Thyroid gland (tissue), 4 donors: ENCODE data around the gene SAMD4A.

Source experiments
- POLR2A ChIP-seq, 2 donors: fragments of 450-650 bp; IDR thresholded peaks; one replicate each; pipeline ENCODE4 v1.6.1; 2017; ENCODE audit warnings: antibody characterized with exemption in 2 of 2, mild to moderate bottlenecking in 2 of 2, moderate library complexity in 1 of 2
- TF ChIP-seq, protein P1 (sequence below), 6 experiments: fragments of 200-600 bp in 3 of 6; fragments of 450-650 bp in 3 of 6; sonication (generic) in 3 of 6; IDR thresholded peaks; one replicate each; pipeline ENCODE4 v1.5.1; 2016 to 2019; ENCODE audit warnings: antibody characterized with exemption in 6 of 6, mild to moderate bottlenecking in 2 of 6, inconsistent platforms in 1 of 6, moderate library complexity in 1 of 6

DNA sequence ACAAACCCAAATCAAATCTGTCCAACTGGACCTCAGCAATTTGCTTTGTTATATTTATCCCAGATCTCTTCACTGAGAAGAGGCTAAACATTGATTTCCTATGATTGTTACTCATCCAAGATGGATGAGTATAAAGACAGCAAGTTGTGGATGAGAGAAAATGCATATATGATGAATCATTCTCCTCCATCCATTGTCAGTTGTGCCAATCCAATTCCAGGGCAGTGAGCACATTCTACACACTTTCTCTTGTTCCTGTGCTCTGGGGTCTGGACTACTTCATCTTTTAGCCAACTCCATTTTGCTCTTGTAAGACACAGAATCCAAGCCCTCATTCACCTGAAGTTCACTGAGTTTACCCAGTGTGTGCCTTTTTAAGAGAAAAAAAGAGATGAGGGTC is 230.0 kb downstream of the SAMD4A start:
- TF ChIP-seq, protein P1, sequence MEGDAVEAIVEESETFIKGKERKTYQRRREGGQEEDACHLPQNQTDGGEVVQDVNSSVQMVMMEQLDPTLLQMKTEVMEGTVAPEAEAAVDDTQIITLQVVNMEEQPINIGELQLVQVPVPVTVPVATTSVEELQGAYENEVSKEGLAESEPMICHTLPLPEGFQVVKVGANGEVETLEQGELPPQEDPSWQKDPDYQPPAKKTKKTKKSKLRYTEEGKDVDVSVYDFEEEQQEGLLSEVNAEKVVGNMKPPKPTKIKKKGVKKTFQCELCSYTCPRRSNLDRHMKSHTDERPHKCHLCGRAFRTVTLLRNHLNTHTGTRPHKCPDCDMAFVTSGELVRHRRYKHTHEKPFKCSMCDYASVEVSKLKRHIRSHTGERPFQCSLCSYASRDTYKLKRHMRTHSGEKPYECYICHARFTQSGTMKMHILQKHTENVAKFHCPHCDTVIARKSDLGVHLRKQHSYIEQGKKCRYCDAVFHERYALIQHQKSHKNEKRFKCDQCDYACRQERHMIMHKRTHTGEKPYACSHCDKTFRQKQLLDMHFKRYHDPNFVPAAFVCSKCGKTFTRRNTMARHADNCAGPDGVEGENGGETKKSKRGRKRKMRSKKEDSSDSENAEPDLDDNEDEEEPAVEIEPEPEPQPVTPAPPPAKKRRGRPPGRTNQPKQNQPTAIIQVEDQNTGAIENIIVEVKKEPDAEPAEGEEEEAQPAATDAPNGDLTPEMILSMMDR (IDR thresholded peaks at IDR 0.05), result no peak
- no peak for TF ChIP-seq POLR2A (IDR thresholded peaks at IDR 0.05)
